NCI-H1048 (cell line): ENCODE results near the gene PURB.
A peak's percentile ranks its signal among the peaks of the same experiment; 100 is the strongest.
"Not testable (repeated sequence)": the region's sequence is repeated elsewhere in the genome, so short reads cannot be mapped to it uniquely, and the experiment has no call there.

Experiments used
- DNase-seq: peaks from one replicate; lab custom pipeline; 2025; lab: John Stamatoyannopoulos, UW

Gene PURB

GRCh38 chr7:44885394-44886317 is at the start of gene PURB:
Gene PURB, minus strand, starts transcription at chr7:44885530. Its CDS starts 182 bp downstream, at chr7:44885348.
- peak; percentile 86 for DNase-seq

GRCh38 chr7:44935016-44935415 is 49.7 kb upstream of the PURB start:
- DNase-seq = no peak

GRCh38 chr7:44934510-44934909 is 49.2 kb upstream of the PURB start:
- DNase-seq = not testable (repeated sequence)

GRCh38 chr7:44930921-44931320 is 45.6 kb upstream of the PURB start:
- DNase-seq = no peak

GRCh38 chr7:44922351-44922694 is 37.0 kb upstream of the PURB start:
- DNase-seq = no peak

GRCh38 chr7:44921607-44922350 is 36.4 kb upstream of the PURB start:
- DNase-seq = peak; percentile 56

GRCh38 chr7:44920119-44920518 is 34.8 kb upstream of the PURB start:
- no peak for DNase-seq

- no peak for DNase-seq
Measured at GRCh38 chr7:44918029-44918428, 32.7 kb upstream of the PURB start.

- DNase-seq = no peak
Measured at GRCh38 chr7:44917465-44917864, 32.1 kb upstream of the PURB start.

- DNase-seq = no peak
Measured at GRCh38 chr7:44914992-44915607, 29.8 kb upstream of the PURB start.

- no peak for DNase-seq
Measured at GRCh38 chr7:44912775-44913347, 27.5 kb upstream of the PURB start.

- DNase-seq = no peak
Measured at GRCh38 chr7:44911911-44912310, 26.6 kb upstream of the PURB start.

- DNase-seq = no peak
Measured at GRCh38 chr7:44909596-44910389, 24.5 kb upstream of the PURB start.

- DNase-seq = no peak
Measured at GRCh38 chr7:44906965-44907364, 21.6 kb upstream of the PURB start.

- DNase-seq = no peak
Measured at GRCh38 chr7:44905002-44905635, 19.8 kb upstream of the PURB start.

- no peak for DNase-seq
Measured at GRCh38 chr7:44899443-44899842, 14.1 kb upstream of the PURB start.

GRCh38 chr7:44898039-44898438 is 12.7 kb upstream of the PURB start:
- DNase-seq = no peak

- DNase-seq = no peak
Measured at GRCh38 chr7:44897309-44897708, 12.0 kb upstream of the PURB start.

GRCh38 chr7:44894888-44895580 is 9.7 kb upstream of the PURB start:
- no peak for DNase-seq

- no peak for DNase-seq
Measured at GRCh38 chr7:44893710-44894234, 8.4 kb upstream of the PURB start.
